Fibroblast of upper back skin (primary cell): ENCODE data around the gene ARMC3.
A peak's percentile ranks its signal among the peaks of the same experiment; 100 is the strongest.
"Not testable (repeated sequence)": the region's sequence is repeated elsewhere in the genome, so short reads cannot be mapped to it uniquely, and the experiment has no call there.

Source experiments
- DNase-seq: peaks from one replicate; pipeline ENCODE4 v3.0.0-alpha.2; 2013

ARMC3 gene

GRCh38 chr10:22927661-22928403, at the start of gene ARMC3:
TSS of gene ARMC3 (plus strand) at chr10:22928053. CDS start at chr10:22931997, 3,944 bp downstream.
- peak; percentile 49 for DNase-seq

GRCh38 chr10:22891797-22892196, 36.1 kb upstream of the ARMC3 start:
- DNase-seq = no peak

GRCh38 chr10:22893781-22894180, 34.1 kb upstream of the ARMC3 start:
- DNase-seq = no peak

GRCh38 chr10:22894714-22895113, 33.1 kb upstream of the ARMC3 start:
- DNase-seq = no peak

- no peak for DNase-seq
These were observed 32.6 kb upstream of the ARMC3 start for GRCh38 chr10:22895252-22895651.

- DNase-seq = no peak
These were observed 30.5 kb upstream of the ARMC3 start for GRCh38 chr10:22897371-22897770.

GRCh38 chr10:22899307-22899706, 28.5 kb upstream of the ARMC3 start:
- DNase-seq = no peak

- no peak for DNase-seq
These were observed 28.1 kb upstream of the ARMC3 start for GRCh38 chr10:22899775-22900174.

- no peak for DNase-seq
These were observed 26.8 kb upstream of the ARMC3 start for GRCh38 chr10:22900841-22901601.

GRCh38 chr10:22902147-22902546, 25.7 kb upstream of the ARMC3 start:
- not testable (repeated sequence) for DNase-seq

GRCh38 chr10:22903694-22904093, 24.2 kb upstream of the ARMC3 start:
- DNase-seq = no peak

- no peak for DNase-seq
These were observed 21.1 kb upstream of the ARMC3 start for GRCh38 chr10:22906767-22907166.

GRCh38 chr10:22908837-22909236, 19.0 kb upstream of the ARMC3 start:
- no peak for DNase-seq

GRCh38 chr10:22909673-22910072, 18.2 kb upstream of the ARMC3 start:
- not testable (repeated sequence) for DNase-seq

- DNase-seq = no peak
These were observed 16.8 kb upstream of the ARMC3 start for GRCh38 chr10:22911067-22911466.

GRCh38 chr10:22911889-22912762, 15.7 kb upstream of the ARMC3 start:
- DNase-seq = peak; percentile 56

- DNase-seq = no peak
These were observed 15.0 kb upstream of the ARMC3 start for GRCh38 chr10:22912763-22913384.

- no peak for DNase-seq
These were observed 14.3 kb upstream of the ARMC3 start for GRCh38 chr10:22913474-22914092.

- DNase-seq = no peak
These were observed 12.5 kb upstream of the ARMC3 start for GRCh38 chr10:22915314-22915713.

- no peak for DNase-seq
These were observed 2.8 kb upstream of the ARMC3 start for GRCh38 chr10:22925088-22925487.

- no peak for DNase-seq
These were observed 687 bp upstream of the ARMC3 start for GRCh38 chr10:22927166-22927565.

GRCh38 chr10:22929053-22929452, 1.2 kb downstream of the ARMC3 start:
- DNase-seq = not testable (repeated sequence)
